IMR-90 (cell line): ENCODE results near the gene EPHA10. TPM values are rescaled to one million over a fixed set of nuclear protein-coding genes. Genes with fewer than 3 reads are reported as not detected.

Experiments used
- ATAC-seq: fragments of 200-7000 bp; cut with Tn5 transposase; 2 replicates; pipeline ENCODE4 v1.9.1; 2020; ENCODE audit warnings: low read depth, mild to moderate bottlenecking, moderate library complexity
- BruUV-seq: library from RNA; stranded (reverse); fragments of 400-500 nt; replicated peaks from 2 replicates; lab custom pipeline; 2021; lab: Mats Ljungman, UMichigan
- CTCF ChIA-PET: fragments of 300-600 bp; formaldehyde crosslinking; extraction: SDS; loops from one replicate; lab custom pipeline; 2021; ENCODE audit warnings: antibody characterized with exemption; lab: Yijun Ruan, JAX
- POLR2A ChIA-PET: fragments of 300-600 bp; sonication (Branson Sonifier 250); formaldehyde crosslinking; loops from one replicate; lab custom pipeline; 2022; ENCODE audit warnings: antibody characterized with exemption; ENCODE audit not compliant: unreplicated experiment; lab: Charles Lee
- DNase-seq: peaks from one replicate; pipeline ENCODE4 v3.0.0; 2013
- H2AFZ ChIP-seq: replicated peaks from 2 replicates; pipeline ENCODE3; 2013; ENCODE audit warnings: low read length, mild to moderate bottlenecking; ENCODE audit not compliant: poor library complexity
- H2AK5ac ChIP-seq: 2 replicates; pipeline ENCODE4 v1.6.1; 2013; ENCODE audit warnings: low read depth, low read length, inconsistent platforms
- H2AK9ac ChIP-seq: replicated peaks from 2 replicates; pipeline ENCODE3; 2013; ENCODE audit warnings: mild to moderate bottlenecking, low read depth, low read length, moderate library complexity; ENCODE audit not compliant: poor library complexity
- H2BK120ac ChIP-seq: 2 replicates; pipeline ENCODE4 v1.6.1; 2013; ENCODE audit warnings: low read depth, low read length, inconsistent platforms
- H2BK15ac ChIP-seq: 3 replicates; pipeline ENCODE4 v1.6.1; 2013; ENCODE audit warnings: low read depth, low read length, inconsistent platforms
- H2BK20ac ChIP-seq: 2 replicates; pipeline ENCODE4 v1.6.1; 2013; ENCODE audit warnings: low read depth, mild to moderate bottlenecking, inconsistent platforms, low read length, moderate library complexity
- H2BK5ac ChIP-seq: 2 replicates; pipeline ENCODE4 v1.6.1; 2013; ENCODE audit warnings: mild to moderate bottlenecking, low read depth, low read length, inconsistent platforms; ENCODE audit not compliant: poor library complexity, severe bottlenecking
- H3K14ac ChIP-seq: replicated peaks from 2 replicates; pipeline ENCODE4 v1.6.1; 2013; ENCODE audit warnings: low read depth, low read length, inconsistent platforms
- H3K18ac ChIP-seq: 2 replicates; pipeline ENCODE4 v1.6.1; 2013; ENCODE audit warnings: low read depth, low read length, control low read depth
- H3K23ac ChIP-seq: 2 replicates; pipeline ENCODE4 v1.6.1; 2013; ENCODE audit warnings: low read depth, low read length, inconsistent platforms
- H3K27ac ChIP-seq: 2 replicates; pipeline ENCODE4 v1.5.1; 2013; ENCODE audit warnings: mild to moderate bottlenecking, control low read depth, low read length; ENCODE audit not compliant: insufficient read depth
- H3K27me3 ChIP-seq: 2 replicates; pipeline ENCODE4 v1.6.1; 2013; ENCODE audit warnings: low read length; ENCODE audit not compliant: control insufficient read depth, insufficient read depth
- H3K36me3 ChIP-seq: 2 replicates; pipeline ENCODE4 v1.6.1; 2013; ENCODE audit warnings: low read length, mixed read lengths; ENCODE audit not compliant: control insufficient read depth, insufficient read depth
- H3K4ac ChIP-seq: 2 replicates; pipeline ENCODE4 v1.6.1; 2013; ENCODE audit warnings: low read depth, low read length, inconsistent platforms
- H3K4me1 ChIP-seq: 2 replicates; pipeline ENCODE4 v1.6.1; 2013; ENCODE audit warnings: low read length, mixed read lengths; ENCODE audit not compliant: control insufficient read depth, insufficient read depth
- H3K4me2 ChIP-seq: 2 replicates; pipeline ENCODE4 v1.6.1; 2013; ENCODE audit warnings: low read depth, mild to moderate bottlenecking, control low read depth, low read length, moderate library complexity
- H3K4me3 ChIP-seq: 2 replicates; pipeline ENCODE4 v1.5.1; 2013; ENCODE audit warnings: low read depth, mild to moderate bottlenecking, control low read depth, low read length, moderate library complexity; ENCODE audit not compliant: insufficient read depth
- H3K56ac ChIP-seq: 2 replicates; pipeline ENCODE4 v1.6.1; 2013; ENCODE audit warnings: low read length, inconsistent platforms; ENCODE audit not compliant: insufficient read depth; ENCODE audit errors: extremely low read depth
- H3K79me1 ChIP-seq, 2 experiments: 2 replicates each; pipeline ENCODE4 v1.6.1; 2013; ENCODE audit warnings: low read length in 2 of 2, inconsistent platforms in 1 of 2, low read depth in 1 of 2
- H3K9ac ChIP-seq: 2 replicates; pipeline ENCODE4 v1.6.1; 2013; ENCODE audit warnings: low read depth, low read length, control low read depth
- H3K9me1 ChIP-seq: 2 replicates; pipeline ENCODE4 v1.6.1; 2013; ENCODE audit warnings: low read length, inconsistent platforms; ENCODE audit not compliant: insufficient read depth
- H3K9me3 ChIP-seq: 2 replicates; pipeline ENCODE4 v1.6.1; 2013; ENCODE audit warnings: low read length; ENCODE audit not compliant: control insufficient read depth, insufficient read depth
- H4K20me1 ChIP-seq: 2 replicates; pipeline ENCODE4 v1.6.1; 2013; ENCODE audit warnings: low read length, inconsistent platforms; ENCODE audit not compliant: insufficient read depth
- H4K5ac ChIP-seq: 2 replicates; pipeline ENCODE4 v1.6.1; 2013; ENCODE audit warnings: mild to moderate bottlenecking, low read depth, low read length, control low read depth
- H4K8ac ChIP-seq, 2 experiments: 2 replicates each; pipeline ENCODE4 v1.6.1; 2013; ENCODE audit warnings: low read depth in 2 of 2, low read length in 2 of 2, control low read depth in 1 of 2, inconsistent platforms in 1 of 2
- H4K91ac ChIP-seq: 2 replicates; pipeline ENCODE4 v1.6.1; 2013; ENCODE audit warnings: low read depth, low read length, inconsistent platforms; ENCODE audit not compliant: insufficient read depth
- BHLHE40 ChIP-seq: fragments of 150-350 bp; IDR thresholded peaks from 2 replicates; pipeline ENCODE4 v1.6.1; 2016; ENCODE audit warnings: mild to moderate bottlenecking, low read depth, low read length
- CEBPB ChIP-seq: IDR thresholded peaks from 2 replicates; pipeline ENCODE4 v1.6.1; 2012; ENCODE audit warnings: low read depth, low read length, improper control_type of control experiment
- CHD1 ChIP-seq: IDR thresholded peaks from 2 replicates; pipeline ENCODE4 v1.6.1; 2012; ENCODE audit warnings: low read depth, low read length, improper control_type of control experiment
- FOS ChIP-seq: fragments of 150-350 bp; IDR thresholded peaks from 2 replicates; pipeline ENCODE4 v1.6.1; 2016; ENCODE audit warnings: low read depth, low read length
- MAFK ChIP-seq: IDR thresholded peaks from 2 replicates; pipeline ENCODE4 v1.6.1; 2012; ENCODE audit warnings: low read depth, low read length, improper control_type of control experiment
- NFE2L2 ChIP-seq: fragments of 150-350 bp; IDR thresholded peaks from 2 replicates; pipeline ENCODE4 v1.6.1; 2016; ENCODE audit warnings: low read depth, mild to moderate bottlenecking, low read length
- POLR2A ChIP-seq: IDR thresholded peaks from 2 replicates; pipeline ENCODE4 v1.6.1; 2012; ENCODE audit warnings: mild to moderate bottlenecking, low read depth, low read length
- RAD21 ChIP-seq: IDR thresholded peaks from 2 replicates; pipeline ENCODE4 v1.6.1; 2012; ENCODE audit warnings: low read length, improper control_type of control experiment
- RFX5 ChIP-seq: IDR thresholded peaks from 2 replicates; pipeline ENCODE4 v1.8.0; 2012; ENCODE audit warnings: low read depth, mild to moderate bottlenecking, low read length, moderate library complexity
- WGBS, 2 experiments: methylation state at CpG; one replicate each; pipeline versions ENCODE4 v1.1.5 to v1.1.7; 2013; ENCODE audit warnings: missing lambda C conversion rate in 2 of 2; ENCODE audit not compliant: insufficient read length in 1 of 2; ENCODE audit errors: extremely low coverage in 2 of 2; 5-methylcytosine and 5-hydroxymethylcytosine counted together
- dilution Hi-C: fragments of 300-500 bp; cut with HindIII; formaldehyde crosslinking; loops from one replicate; pipeline ENCODE4 v1.14.3; 2018; ENCODE audit warnings: low sequenced_read_pairs; ENCODE audit not compliant: unreplicated experiment
- in situ Hi-C: fragments of 300-500 bp; cut with MboI; formaldehyde crosslinking; loops from 3 replicates; pipeline ENCODE4 v1.14.3; 2019; ENCODE audit warnings: low sequenced_read_pairs, inconsistent platforms, mixed read lengths
- intact Hi-C: fragments of 100-400 bp; cut with micrococcal nuclease; formaldehyde crosslinking; loops from 2 replicates; pipeline ENCODE4 v1.10.0; 2022
- polyA plus RNA-seq, 3 experiments: library from polyadenylated mRNA; depleted of rRNA; stranded (reverse); fragments of >200 nt; gene quantifications; 2 replicates each; pipeline ENCODE4 v1.2.3, GENCODE V29; 2012; ENCODE audit warnings: low replicate concordance in 1 of 3
- total RNA-seq: library from RNA; depleted of rRNA; stranded (reverse); fragments of >200 nt; gene quantifications from 2 replicates; pipeline ENCODE4 v1.2.3, GENCODE V29; 2012
- TF ChIP-seq, protein P1 (sequence below): conservative IDR thresholded peaks from 2 replicates; pipeline ENCODE4 v1.5.1; 2012; ENCODE audit warnings: mild to moderate bottlenecking, low read depth, low read length, improper control_type of control experiment
- TF ChIP-seq, protein P2 (sequence below): fragments of 150-350 bp; IDR thresholded peaks from 2 replicates; pipeline ENCODE4 v1.6.1; 2016; ENCODE audit warnings: low read depth, mild to moderate bottlenecking, low read length, moderate library complexity, borderline replicate concordance

The EPHA10 gene
- total and polyA plus RNA-seq, 2 of the 4 experiments (the other 2 are of a cell fraction), result not detected

DNA sequence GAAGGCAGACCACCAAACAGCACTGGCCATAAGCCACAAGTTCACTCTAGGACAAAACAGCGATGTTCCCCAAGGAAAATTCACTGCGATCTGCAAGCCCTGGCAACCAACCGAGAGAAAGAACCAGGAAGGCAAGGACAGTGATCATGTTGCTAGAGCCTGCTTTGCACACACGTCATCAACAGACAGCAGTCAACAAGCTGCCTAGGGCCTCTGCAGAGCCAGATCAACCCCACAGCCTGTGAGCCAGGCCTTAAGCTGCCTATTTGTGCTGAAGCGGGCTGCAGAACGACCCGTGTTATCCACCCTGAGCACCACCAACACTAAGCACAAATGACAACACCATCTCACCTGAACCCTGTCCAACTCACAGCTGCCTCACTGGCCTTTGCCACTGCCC lies 49.3 kb upstream of the EPHA10 start:
- no peak for ATAC-seq
- intact Hi-C loops, result no loop called here

More for the DNA sequence above, 49.3 kb upstream of the EPHA10 start:
- no peak overlapping the region for H3K23ac ChIP-seq
- no peak overlapping the region for H2BK20ac ChIP-seq
- CTCF ChIA-PET, result no interaction called here
- H4K8ac ChIP-seq, result no peak overlapping the region
- H3K14ac ChIP-seq, result no peak overlapping the region
- TF ChIP-seq MAFK, result no peak
- TF ChIP-seq BHLHE40, result no peak
- TF ChIP-seq, protein P1, sequence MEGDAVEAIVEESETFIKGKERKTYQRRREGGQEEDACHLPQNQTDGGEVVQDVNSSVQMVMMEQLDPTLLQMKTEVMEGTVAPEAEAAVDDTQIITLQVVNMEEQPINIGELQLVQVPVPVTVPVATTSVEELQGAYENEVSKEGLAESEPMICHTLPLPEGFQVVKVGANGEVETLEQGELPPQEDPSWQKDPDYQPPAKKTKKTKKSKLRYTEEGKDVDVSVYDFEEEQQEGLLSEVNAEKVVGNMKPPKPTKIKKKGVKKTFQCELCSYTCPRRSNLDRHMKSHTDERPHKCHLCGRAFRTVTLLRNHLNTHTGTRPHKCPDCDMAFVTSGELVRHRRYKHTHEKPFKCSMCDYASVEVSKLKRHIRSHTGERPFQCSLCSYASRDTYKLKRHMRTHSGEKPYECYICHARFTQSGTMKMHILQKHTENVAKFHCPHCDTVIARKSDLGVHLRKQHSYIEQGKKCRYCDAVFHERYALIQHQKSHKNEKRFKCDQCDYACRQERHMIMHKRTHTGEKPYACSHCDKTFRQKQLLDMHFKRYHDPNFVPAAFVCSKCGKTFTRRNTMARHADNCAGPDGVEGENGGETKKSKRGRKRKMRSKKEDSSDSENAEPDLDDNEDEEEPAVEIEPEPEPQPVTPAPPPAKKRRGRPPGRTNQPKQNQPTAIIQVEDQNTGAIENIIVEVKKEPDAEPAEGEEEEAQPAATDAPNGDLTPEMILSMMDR, result no peak
- no peak for TF ChIP-seq NFE2L2
- no peak for TF ChIP-seq CEBPB
- TF ChIP-seq FOS, result no peak
- TF ChIP-seq, protein P2, sequence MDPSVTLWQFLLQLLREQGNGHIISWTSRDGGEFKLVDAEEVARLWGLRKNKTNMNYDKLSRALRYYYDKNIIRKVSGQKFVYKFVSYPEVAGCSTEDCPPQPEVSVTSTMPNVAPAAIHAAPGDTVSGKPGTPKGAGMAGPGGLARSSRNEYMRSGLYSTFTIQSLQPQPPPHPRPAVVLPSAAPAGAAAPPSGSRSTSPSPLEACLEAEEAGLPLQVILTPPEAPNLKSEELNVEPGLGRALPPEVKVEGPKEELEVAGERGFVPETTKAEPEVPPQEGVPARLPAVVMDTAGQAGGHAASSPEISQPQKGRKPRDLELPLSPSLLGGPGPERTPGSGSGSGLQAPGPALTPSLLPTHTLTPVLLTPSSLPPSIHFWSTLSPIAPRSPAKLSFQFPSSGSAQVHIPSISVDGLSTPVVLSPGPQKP, result no peak
- TF ChIP-seq POLR2A, result no peak
- no peak for TF ChIP-seq RFX5
- TF ChIP-seq CHD1, result no peak
- no peak for TF ChIP-seq RAD21
- no peak overlapping the region for H3K18ac ChIP-seq
- H2BK120ac ChIP-seq, result no peak overlapping the region
- no peak overlapping the region for H3K9ac ChIP-seq
- H3K4ac ChIP-seq, result no peak overlapping the region
- H3K4me1 ChIP-seq, result peaks cover 1% of the 10 kb centered on the region; the same call in 1 of the 2 replicates
- H2BK15ac ChIP-seq, result no peak overlapping the region
- no peak overlapping the region for H3K56ac ChIP-seq
- no peaks in the 10 kb centered on the region for H3K27me3 ChIP-seq
- H3K27ac ChIP-seq, result peak overlapping the region; percentile 37; the same call in 1 of the 2 replicates
- no peak for DNase-seq
- 87% methylated on average over 7 of the region's 7 CpGs; no CpG with 5 or more reads in 1 of the 2 experiments for WGBS, 2 experiments
- H3K36me3 ChIP-seq, result peaks cover 20% of the 10 kb centered on the region
- peaks cover 9% of the 10 kb centered on the region; the same call in 1 of the 2 replicates for H3K9me1 ChIP-seq
- no peak overlapping the region for H2AK5ac ChIP-seq
- dilution Hi-C loops (no loop called here), in situ Hi-C loops (no loop called here)
- POLR2A ChIA-PET, result no interaction called here
- H4K5ac ChIP-seq, result no peak overlapping the region; the same call in 1 of the 2 replicates
- no TSS peak for BruUV-seq
- peaks cover 3% of the 10 kb centered on the region; the same call in 1 of the 2 replicates for H4K20me1 ChIP-seq
- no peak overlapping the region for H3K4me2 ChIP-seq
- H3K4me3 ChIP-seq, result no peak overlapping the region
- no peak overlapping the region for H4K91ac ChIP-seq
- H2AFZ ChIP-seq, result no peak overlapping the region
- H3K9me3 ChIP-seq, result no peaks in the 10 kb centered on the region
- H2BK5ac ChIP-seq, result no peak overlapping the region
- peaks cover 26 to 36% of the 10 kb centered on the region in 2 experiments for H3K79me1 ChIP-seq
- H2AK9ac ChIP-seq, result no peak overlapping the region
